NOMO-1 (cell line): ENCODE data around the gene TERB2.
A peak's percentile ranks its signal among the peaks of the same experiment; 100 is the strongest.
"Not testable (repeated sequence)": the region's sequence is repeated elsewhere in the genome, so short reads cannot be mapped to it uniquely, and the experiment has no call there.

Experiments used
- DNase-seq, 2 experiments: peaks; one replicate each; lab custom pipeline; 2025; ENCODE audit not compliant: unreplicated experiment in 2 of 2; lab: John Stamatoyannopoulos, UW

Gene TERB2, protein sequence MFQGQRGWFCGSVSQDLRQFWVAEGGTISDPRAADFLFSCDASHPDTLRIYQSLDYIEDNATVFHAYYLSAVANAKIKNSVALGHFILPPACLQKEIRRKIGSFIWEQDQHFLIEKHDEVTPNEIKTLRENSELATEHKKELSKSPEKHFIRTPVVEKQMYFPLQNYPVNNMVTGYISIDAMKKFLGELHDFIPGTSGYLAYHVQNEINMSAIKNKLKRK

DNA sequence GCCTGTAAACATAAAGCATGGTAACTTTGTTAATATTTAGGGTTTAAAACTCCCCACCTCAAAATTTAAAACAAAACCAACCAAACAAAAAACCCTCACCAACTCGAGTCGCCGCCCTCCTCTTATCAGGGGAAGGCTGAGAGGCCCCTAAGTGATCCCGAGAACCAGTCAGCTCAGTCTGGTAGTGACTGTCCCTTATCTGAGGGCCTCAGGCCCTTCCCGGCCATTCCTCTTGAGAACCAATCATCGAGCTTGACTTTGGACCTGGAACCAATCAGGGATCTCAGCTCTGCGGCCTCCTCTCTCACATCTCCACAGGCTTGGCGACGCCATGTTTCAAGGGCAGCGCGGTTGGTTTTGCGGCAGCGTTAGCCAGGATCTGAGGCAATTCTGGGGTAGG, at the start of gene TERB2:
TSS of gene TERB2 (plus strand) at position 300 of the 400 bp plus-strand sequence. CDS start at position 332, 32 bp downstream.
- DNase-seq: no peak

DNA sequence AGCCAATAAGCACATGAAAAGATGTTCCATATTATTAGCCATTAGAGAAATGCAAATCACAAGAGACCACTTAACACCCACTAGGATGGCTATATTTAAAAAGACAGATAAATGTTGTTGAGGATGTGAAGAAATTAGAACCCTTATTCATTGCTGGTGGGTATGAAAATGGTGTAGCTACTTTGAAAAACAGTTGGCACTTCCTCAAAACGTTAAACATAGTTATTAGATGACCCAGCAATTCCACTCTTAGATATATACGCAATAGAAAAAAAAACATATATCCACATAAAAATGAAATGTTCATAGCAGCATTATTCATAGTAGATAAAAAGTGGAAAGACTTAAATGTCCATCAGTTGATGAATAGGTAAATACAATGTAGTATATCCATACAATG, 47.1 kb upstream of the TERB2 start:
- DNase-seq: peak; percentile 9 to 73

DNA sequence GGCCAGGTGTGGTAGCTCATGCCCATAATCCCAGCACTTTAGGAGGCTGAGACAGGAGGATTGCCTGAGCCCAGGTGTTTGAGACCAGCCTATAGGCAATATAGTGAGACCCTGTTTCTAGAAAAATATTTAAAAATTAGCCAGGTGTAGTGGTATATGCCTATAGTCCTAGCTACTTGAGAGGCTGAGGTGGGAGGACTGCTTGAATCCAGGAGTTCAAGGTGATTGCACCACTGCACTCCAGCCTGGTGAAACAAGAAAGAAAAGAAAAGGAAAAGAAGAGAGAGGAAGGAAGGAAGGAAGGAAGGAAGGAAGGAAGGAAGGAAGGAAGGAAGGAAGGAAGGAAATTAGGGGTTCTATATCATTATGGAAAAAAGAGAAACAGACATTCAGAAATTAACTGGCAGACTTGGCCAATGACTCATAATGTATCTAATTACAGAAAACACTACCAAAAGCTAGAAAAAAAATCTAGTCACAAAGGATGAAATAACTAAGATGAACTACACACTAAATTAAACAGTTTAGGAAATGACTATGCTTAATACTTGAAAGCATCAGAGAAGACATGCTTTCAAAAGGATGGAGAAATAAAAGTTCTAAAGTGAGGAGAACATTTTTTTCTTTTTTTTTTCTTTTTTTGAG, 45.4 kb upstream of the TERB2 start:
- DNase-seq: no peak

DNA sequence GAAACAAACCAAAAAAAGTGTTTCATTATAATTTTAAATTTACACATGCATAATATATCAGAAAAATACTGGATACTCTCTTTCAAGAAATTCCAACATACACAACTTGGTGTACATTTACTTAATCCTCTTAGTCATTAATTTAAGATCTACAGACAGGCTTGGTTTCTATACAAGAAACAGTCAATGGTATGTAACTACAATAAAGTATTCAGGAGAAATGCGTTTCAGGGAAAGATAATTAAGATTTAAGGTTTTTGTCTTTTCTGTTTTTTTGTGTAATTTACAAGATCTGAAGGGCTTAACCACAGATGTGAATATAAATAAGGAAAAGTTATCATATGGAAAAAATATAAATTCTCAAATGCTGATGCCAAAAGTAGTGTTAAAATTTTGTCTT, 44.3 kb upstream of the TERB2 start:
- not testable (repeated sequence) for DNase-seq

DNA sequence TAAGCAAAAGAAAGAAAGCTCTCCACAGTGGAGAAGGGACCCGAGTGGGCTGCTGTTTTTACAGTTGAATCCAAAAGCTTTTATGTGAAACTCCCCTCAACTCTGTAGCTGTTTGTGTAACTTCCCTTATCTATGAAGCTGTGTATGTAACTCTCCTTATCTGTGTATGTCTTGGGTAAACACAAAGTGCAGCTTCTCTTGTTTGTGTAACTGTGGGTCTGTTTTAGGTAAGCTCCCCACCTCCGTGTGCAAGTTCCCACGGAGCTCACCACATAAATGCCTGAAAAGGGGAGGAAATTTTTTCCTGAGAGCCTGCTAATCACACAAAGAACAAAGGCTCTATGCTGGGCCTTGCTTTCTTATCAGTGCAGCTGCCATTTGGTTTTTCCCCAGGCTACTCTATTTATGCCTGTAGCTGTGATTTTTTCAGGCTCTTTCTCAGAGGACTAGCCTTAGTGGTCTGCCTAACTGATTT, 43.5 kb upstream of the TERB2 start:
- DNase-seq: not testable (repeated sequence)

DNA sequence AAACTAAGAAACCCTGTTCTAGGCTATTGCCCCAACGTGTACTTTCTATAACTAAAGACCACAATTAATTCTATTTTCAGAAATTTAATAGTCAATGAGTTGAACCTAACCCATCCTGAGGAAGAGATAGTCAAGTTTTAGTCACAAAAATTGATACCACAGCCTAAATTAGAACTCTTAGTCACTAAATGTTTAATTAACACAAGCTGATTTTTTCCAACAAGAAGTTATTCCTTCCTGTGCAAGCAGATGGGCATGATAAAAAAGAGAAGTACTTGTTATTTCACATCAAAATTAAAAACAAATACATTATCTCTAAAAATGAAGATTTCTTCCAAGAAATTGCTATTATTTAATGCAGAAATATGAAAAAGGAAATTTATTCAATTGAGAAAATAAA, 38.4 kb upstream of the TERB2 start:
- DNase-seq: peak in 1 of 2 experiments; percentile 44

DNA sequence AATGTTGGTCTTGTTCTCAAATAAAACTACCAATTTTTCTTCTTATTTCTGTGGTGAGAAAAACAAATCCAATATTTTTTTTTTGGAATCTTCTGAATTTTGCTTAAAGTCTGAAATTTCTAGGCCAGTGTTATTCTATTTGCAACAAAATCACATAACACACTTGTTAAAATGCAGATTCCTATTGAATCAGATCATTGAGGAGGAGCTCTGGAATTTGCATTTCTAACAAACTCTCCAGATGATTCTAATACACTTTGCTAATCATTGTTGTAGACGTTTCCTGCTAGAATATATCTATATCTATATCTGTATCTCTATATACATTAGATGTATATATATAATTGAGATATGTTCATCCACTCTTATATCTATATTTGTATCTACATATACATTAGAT, 27.8 kb upstream of the TERB2 start:
- not testable (repeated sequence) for DNase-seq

DNA sequence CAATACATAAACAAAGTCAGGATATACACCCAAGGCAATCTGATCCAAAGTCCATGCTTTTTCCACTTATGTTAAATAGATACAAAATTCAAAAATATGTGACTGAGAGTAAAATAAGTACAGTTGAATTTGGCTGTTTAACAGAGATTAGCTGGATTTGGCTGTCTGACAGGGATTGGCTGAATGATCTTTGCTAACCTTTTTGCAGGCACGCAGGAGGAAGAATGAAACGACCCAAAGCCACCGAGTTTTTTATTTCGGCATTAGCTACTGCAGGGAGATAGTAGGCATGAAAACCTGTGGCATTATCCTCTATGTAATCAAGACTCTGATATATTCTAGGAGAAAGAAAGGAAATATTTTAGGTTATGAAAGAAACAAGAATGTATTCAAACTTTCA, 26.2 kb upstream of the TERB2 start:
- not testable (repeated sequence) for DNase-seq

DNA sequence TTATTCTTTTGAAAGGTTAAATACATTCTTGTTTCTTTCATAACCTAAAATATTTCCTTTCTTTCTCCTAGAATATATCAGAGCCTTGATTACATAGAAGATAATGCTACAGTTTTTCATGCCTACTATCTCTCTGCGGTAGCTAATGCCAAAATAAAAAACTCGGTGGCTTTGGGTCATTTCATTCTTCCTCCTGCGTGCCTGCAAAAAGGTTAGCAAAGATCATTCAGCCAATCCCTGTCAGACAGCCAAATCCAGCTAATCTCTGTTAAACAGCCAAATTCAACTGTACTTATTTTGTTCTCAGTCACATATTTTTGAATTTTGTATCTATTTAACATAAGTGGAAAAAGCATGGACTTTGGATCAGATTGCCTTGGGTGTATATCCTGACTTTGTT, 1.8 kb downstream of the TERB2 start:
- not testable (repeated sequence) for DNase-seq

DNA sequence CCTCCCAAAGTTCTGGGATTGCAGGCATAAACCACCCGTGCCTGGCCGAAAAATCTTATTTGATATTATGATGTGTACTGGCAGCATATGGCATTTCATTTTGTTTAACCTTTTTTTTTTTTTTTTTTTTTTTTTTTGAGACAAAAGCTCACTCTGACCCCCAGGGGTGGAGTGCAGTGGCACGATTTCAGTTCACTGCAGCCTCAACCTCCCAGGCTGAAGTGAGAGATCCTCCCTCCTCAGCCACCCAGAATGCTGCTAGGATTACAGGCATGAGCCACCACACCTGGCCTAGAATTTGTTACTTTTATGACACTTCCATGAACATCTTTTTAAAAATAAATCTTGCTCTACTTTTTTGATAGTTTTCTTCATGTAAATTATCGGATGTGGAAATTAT, 12.0 kb downstream of the TERB2 start:
- DNase-seq: no peak

DNA sequence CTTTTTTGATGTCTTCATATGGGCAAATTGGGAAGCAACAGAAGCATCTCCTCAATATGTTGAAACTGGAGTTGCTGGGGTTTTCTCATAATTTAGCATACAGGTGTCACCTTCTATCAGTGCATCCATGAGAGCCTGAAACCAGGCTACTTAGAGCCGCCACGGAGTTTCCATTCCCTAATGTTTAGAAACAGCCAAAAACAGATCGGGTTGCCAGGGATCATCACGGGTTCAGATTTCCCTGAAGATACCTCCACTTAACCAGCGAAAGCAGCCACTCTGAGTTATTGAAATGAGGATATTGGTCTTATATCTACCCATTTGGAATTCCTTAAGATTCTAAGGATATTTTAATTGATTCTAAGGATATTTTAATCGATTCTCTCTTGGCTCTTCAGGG, 14.5 kb downstream of the TERB2 start:
- no peak for DNase-seq

DNA sequence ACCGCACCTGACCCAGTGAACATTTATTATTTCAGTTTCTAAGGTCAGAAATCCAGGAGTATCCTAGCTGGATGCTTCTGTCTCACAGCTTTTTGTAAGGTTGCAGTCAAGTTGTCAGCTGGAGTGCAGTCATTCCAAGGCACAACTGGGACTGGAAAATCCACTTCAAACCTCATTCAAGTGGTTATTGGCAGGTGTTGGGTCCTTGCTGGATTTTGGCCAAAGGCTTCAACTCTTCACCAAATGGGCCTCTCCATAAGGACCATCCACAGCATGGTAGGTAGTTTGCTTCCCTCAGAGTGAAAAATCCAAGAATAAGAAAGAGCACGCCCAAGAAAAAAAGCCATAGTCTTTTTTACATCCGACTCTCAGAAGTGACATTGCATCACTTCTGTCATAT, 19.7 kb downstream of the TERB2 start:
- DNase-seq: not testable (repeated sequence)

DNA sequence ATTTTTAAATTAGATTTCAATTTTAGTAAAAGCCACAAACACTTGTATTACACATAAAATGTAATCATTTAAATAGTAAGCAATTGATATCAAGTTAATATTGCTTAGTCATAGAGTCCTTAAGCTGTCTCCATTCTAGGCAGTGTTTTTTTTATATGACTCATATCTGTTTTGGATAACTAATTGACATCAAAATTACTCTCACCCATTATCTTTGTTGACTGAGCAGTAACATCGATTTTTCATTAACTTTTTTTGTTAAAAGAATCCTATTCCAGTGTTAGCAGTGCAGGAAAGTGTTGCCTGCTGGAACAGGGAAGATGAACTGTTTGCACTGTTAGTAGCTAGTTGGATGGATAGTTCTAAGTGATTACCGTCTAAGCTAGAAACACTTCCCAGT, 21.3 kb downstream of the TERB2 start:
- DNase-seq: not testable (repeated sequence)

DNA sequence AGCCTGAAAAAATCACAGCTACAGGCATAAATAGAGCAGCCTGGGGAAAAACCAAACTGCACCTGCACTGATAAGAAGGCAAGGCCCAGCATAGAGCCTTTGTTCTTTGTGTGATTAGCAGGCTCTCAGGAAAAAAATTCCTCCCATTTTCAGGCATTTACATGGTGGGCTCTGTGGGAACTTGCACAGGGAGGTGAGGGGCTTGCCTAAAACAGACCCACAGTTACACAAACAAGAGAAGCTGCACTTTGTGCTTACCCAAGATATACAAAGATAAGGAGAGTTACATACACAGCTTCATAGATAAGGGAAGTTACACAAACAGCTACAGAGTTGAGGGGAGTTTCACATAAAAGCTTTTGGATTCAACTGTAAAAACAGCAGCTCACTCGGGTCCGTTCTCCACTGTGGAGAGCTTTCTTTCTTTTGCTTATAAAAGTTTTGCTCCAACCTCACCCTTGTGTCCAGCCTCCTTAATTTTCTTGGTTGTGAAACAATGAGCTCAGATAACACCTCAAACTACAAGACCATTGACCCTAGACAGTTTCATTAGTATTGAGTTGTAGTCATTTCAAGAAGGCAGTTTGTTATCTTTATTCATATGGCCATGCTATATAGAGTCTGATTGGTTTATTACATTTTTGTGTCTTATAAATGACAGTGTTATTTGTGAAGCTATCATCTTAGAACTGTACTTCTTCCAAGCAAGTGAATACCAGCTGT, 23.3 kb downstream of the TERB2 start:
- DNase-seq: not testable (repeated sequence)

DNA sequence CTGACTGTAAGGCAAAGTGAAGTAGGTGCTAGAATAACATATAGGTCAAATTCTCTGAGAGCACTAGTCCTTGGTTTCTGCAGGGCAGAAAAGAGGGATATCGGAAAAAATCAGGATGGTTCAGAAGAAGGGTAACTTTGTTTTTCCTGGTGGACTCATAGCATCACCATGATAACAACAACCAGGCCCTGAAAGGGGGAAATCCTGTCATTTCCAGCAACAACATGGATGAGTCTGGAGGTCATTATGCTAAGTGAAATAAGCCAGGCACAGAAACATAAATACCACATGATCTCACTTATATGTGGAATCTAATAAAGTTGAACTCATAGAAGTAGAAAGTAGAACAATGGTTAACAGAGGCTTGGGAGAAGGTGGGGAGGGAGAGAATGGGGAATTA, 27.7 kb downstream of the TERB2 start:
- DNase-seq: not testable (repeated sequence)

DNA sequence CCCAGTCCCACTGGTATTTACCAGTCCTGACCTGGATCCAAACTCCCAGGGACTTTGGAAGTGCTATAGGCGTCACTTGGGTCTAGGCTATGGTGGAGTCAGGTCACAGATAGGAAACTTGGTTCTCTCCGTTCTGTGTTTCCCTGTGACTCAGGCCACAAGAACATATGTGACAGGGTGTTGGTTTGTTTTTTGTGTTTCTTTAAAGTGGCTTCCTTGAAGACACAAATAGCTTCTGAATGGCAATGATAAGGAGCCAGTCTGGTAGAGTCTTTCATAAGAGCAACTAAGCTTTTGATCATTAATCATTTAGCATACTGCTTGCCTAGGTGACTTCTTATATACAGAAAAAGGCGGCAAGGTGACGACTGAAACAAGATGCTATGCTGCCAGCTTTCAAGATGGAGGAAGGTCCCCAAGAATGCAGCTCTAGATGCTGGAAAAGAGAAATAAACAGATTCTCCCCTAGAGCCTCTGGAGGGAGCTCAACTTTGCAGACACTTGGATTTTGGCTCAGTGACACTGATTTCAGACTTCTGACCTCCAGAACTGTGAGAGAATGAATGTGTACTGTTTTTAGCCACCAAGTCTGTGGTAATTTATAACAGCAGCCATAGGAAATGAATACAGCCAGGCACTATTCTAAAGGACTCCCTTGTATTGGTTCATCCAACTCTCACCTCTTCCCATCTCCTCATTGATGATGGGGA, 30.0 kb downstream of the TERB2 start:
- not testable (repeated sequence) for DNase-seq

DNA sequence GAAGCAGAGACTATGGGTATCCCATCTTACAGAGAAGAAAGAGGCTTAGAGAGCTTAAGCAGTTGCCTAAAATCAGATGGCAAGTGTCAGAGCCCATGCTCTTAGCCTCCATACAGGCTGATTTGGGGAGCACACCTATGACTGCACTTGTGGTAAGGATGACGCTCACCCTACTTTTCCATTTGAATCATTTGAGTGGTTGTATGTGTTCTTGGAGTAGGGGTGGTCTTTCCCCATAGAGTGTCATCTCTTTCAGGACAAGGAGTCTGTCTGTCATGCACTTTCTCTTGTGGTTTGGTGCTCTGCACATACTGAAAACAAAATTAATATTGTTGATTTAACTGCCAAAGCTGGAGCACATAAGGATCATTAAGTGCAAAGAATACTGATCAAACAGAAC, 31.2 kb downstream of the TERB2 start:
- not testable (repeated sequence) for DNase-seq

DNA sequence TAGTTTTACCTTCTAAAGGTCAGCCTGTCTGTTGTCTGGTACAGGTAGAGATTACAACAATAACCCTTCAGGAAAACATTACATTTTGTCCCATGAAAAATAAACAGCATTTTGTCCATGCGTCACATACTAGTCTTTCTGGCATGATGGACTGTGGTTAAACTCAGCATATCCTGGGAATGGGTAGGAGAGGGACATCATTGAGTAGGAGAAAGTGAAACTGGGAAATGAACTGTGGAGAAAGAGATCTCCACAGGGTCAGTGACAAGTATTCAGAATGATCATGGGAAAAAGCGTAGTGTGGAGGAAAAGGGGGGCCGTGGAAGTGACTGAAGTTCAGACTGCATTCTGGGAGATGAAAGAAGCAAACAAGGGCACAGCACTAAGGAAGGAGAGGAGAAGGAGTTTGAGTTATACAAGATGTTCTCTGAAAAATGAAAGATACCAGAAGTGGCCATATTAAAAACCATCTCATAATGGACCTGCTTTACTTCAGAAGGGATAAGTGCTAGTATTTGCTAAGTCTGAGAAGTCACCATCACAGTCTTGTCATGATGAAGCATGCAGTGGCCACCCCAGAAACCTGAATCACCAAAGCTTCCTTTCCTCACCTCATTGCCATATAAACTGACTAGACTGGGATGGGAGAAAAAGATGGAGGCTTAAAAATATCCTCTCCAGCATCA, 31.8 kb downstream of the TERB2 start:
- DNase-seq: not testable (repeated sequence)

DNA sequence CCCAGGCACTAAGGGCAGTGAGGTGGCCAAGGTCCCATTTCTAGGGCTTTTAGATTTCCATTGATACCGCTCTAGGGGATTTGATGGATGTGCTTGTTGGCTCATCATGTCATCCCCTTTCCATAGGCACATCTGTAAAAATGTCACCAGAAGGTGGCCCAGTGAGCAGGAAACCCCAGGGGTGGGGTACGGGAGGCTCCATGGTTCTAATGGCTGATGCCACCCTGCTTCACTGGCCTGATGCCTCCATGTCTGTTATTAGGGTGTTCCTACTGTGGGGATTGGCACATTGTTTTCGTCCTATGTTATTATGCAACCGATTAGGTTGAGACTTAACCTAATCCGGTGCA, 32.4 kb downstream of the TERB2 start:
- DNase-seq: not testable (repeated sequence)

DNA sequence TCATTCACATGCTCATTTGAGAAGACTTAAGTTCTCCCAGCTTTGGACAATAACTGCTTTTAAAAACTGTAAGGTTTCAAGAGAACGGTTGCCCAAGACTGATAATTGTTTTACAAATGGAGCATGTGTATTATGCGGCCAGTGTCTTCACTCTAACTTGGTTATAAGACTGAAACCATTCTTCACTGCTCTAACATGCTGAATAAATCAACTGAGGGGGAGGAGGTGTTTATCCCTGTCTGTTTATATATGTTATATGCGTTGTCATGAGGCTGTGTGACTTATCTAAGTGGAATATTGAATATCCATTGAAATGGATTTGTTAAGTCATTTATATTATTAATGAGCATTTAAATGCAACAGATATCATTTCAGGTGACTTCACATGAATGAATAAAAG, 41.1 kb downstream of the TERB2 start:
- not testable (repeated sequence) for DNase-seq

DNA sequence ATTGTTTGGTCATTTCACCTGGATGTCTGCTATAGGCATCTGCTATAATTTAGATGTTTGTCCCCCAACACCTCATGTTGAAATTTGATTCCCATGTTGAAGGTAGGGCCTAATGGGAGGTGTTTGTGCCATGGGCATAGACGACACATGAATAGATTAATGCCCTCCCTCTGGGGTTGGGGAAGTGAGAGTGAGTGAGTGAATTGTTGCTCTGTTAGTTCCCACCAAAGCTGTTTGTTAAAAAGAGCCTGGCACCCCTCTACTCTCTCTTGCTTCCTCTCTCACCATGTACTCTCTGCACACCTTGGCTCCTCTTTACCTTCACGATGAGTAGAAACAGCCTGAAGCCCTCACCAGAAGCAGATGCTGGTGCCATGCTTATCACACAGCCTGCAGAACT, 42.6 kb downstream of the TERB2 start:
- DNase-seq: no peak
